Upper lobe of right lung (tissue), 1 donor: ENCODE results near the gene HEBP1. TPM values are rescaled to one million over a fixed set of nuclear protein-coding genes. Genes with fewer than 3 reads are reported as not detected.

ENCODE experiments used
- ATAC-seq: fragments of 200-7000 bp; cut with Tn5 transposase; one replicate; pipeline ENCODE4 v1.9.1; 2020; ENCODE audit warnings: mild to moderate bottlenecking, moderate library complexity
- DNase-seq: peaks from one replicate; pipeline ENCODE4 v3.0.0-alpha.2; 2020
- H3K27ac ChIP-seq: fragments of 200-600 bp; one replicate; pipeline ENCODE4 v1.8.0; 2022
- H3K27me3 ChIP-seq: fragments of 200-600 bp; one replicate; pipeline ENCODE4 v1.8.0; 2022; ENCODE audit warnings: mild to moderate bottlenecking
- H3K36me3 ChIP-seq: fragments of 200-600 bp; one replicate; pipeline ENCODE4 v1.8.0; 2022
- H3K4me1 ChIP-seq: fragments of 200-600 bp; one replicate; pipeline ENCODE4 v1.8.0; 2022
- H3K4me3 ChIP-seq: fragments of 200-600 bp; one replicate; pipeline ENCODE4 v1.8.0; 2022; ENCODE audit warnings: mild to moderate bottlenecking
- H3K9me3 ChIP-seq: fragments of 200-600 bp; one replicate; pipeline ENCODE4 v1.8.0; 2022
- intact Hi-C: fragments of 100-400 bp; cut with DNase I; formaldehyde crosslinking; loops from one replicate; pipeline ENCODE4 v1.11.0; 2022
- long read RNA-seq: library from polyadenylated mRNA; unstranded; transcript quantifications from one replicate; pipeline ENCODE4 v2.0.0, GENCODE V29; 2021
- total RNA-seq: library from RNA; stranded (reverse); fragmentation: NEBNext Ultra II Directional; extraction: Animal tissue kit (Norgen Biotek cat#: 25700); gene quantifications from one replicate; pipeline ENCODE4 v1.2.1, GENCODE V29; 2021
- TF ChIP-seq, protein P1 (sequence below): fragments of 200-600 bp; IDR thresholded peaks from one replicate; pipeline ENCODE4 v1.8.0; 2022; ENCODE audit warnings: antibody characterized with exemption
- donor health status: DM: no; HTN: yes; CAD: no; lungs with severe emphysema.

The HEBP1 gene, protein sequence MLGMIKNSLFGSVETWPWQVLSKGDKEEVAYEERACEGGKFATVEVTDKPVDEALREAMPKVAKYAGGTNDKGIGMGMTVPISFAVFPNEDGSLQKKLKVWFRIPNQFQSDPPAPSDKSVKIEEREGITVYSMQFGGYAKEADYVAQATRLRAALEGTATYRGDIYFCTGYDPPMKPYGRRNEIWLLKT
- 86.2 TPM for total RNA-seq
- long read RNA-seq, transcript HEBP1-201 (4 exons, 1,173 nt) = major isoform, 101 of 115 reads
- long read RNA-seq, partial matches to known transcripts = 1 of 115 reads
- long read RNA-seq, other reads (novel, unspliced or antisense) = 8 of 115 reads

DNA sequence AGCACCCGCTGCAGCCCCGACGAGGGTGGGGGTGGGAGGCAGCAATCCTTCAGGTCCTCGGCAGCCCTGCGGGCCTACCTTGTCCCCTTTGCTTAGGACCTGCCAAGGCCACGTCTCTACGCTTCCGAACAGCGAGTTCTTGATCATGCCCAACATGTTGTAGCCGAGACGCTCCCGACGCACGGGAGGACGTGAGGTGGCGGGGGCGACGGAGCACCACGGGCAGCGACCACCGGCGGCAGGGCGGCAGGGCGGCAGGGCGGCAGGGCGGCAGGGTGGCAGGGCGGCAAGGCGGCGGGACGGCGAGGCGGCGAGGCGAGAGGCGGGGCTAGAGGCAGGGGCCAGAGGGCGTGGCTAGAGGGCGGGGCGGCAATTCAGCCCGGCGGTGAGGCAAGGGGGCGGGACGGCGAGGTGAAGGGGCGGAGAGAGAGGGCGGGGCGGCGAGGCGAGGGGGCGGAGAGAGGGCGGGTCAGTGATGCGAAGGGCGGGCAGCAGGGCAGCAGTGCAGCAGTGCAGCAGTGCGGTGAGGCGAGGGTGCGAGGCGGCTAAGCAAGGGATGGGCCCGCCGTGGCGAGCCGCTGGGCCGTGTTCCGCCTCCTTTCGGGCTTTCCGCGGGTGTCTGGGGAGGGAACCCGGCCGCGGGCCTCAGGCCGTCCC is at the start of gene HEBP1:
HEBP1 (minus strand) TSS at position 307 of the 657 bp plus-strand sequence; CDS start at position 156, 151 bp downstream.
- DNase-seq (peak; percentile 98), ATAC-seq (peak; percentile 97)
- Histone ChIP-seq H3K36me3 (no peaks in the 10 kb centered on the region), H3K4me3 (peak within 1 kb of the TSS; percentile 93), H3K9me3 (no peaks in the 10 kb centered on the region), H3K4me1 (peaks cover 32% of the 10 kb centered on the region), H3K27ac (peak within 1 kb of the TSS; percentile 93), H3K27me3 (no peaks in the 10 kb centered on the region)
- TF ChIP-seq, protein P1, sequence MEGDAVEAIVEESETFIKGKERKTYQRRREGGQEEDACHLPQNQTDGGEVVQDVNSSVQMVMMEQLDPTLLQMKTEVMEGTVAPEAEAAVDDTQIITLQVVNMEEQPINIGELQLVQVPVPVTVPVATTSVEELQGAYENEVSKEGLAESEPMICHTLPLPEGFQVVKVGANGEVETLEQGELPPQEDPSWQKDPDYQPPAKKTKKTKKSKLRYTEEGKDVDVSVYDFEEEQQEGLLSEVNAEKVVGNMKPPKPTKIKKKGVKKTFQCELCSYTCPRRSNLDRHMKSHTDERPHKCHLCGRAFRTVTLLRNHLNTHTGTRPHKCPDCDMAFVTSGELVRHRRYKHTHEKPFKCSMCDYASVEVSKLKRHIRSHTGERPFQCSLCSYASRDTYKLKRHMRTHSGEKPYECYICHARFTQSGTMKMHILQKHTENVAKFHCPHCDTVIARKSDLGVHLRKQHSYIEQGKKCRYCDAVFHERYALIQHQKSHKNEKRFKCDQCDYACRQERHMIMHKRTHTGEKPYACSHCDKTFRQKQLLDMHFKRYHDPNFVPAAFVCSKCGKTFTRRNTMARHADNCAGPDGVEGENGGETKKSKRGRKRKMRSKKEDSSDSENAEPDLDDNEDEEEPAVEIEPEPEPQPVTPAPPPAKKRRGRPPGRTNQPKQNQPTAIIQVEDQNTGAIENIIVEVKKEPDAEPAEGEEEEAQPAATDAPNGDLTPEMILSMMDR = no peak
- intact Hi-C loops = loop anchor here (10.0 kb wide), 1 partner anchor 235 kb away; no protein-coding TSS in a partner anchor

DNA sequence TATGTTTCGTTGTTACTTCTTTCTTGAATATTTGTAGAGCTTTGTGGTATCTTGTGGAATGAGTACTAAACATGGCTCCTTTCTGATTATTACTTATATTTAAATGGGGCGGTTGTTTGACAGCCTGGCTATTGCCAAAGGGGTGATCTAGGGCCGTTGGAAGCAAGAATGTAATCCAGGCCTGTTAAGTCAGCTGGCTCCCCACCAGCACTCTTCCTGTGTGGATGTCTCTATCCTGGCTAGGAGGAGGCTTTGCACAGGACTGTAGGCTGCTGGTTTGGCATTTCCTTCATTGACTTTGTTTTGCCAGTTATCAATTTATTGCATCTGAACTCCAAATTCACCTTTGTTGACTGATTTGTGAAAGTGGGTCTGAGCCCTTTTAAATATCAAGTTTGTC is 49.8 kb upstream of the HEBP1 start:
- Histone ChIP-seq H3K9me3 (no peaks in the 10 kb centered on the region), H3K4me1 (no peaks in the 10 kb centered on the region), H3K27me3 (no peaks in the 10 kb centered on the region), H3K4me3 (no peak overlapping the region), H3K36me3 (no peaks in the 10 kb centered on the region), H3K27ac (no peak overlapping the region)
- TF ChIP-seq, protein P1 = no peak
- ATAC-seq (no peak), DNase-seq (no peak)
- intact Hi-C loops = no loop called here

DNA sequence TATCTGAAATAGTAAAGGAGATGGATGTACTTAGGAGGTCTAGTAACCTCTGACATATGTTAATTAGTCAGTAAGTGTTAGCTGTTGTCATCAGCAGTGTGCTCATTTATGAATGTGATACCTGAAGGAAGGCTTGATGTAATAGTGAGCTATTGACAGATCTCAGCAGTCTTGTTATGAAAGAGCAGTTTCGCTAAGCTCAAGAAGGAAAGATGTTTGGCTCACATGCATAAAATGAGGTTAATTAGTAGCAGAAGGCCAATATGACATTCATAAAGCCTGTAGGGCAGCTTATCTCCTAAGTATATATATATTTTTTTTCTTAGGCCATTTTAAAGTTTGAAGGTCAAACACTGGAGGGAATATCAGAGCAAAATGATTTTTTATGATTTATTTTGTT is 46.9 kb upstream of the HEBP1 start:
- intact Hi-C loops = no loop called here
- ATAC-seq = no peak
- Histone ChIP-seq H3K4me1 (peaks cover 5% of the 10 kb centered on the region), H3K9me3 (no peaks in the 10 kb centered on the region), H3K36me3 (no peaks in the 10 kb centered on the region), H3K27ac (no peak overlapping the region), H3K27me3 (no peaks in the 10 kb centered on the region), H3K4me3 (no peak overlapping the region)
- no peak for DNase-seq
- TF ChIP-seq, protein P1 = no peak

DNA sequence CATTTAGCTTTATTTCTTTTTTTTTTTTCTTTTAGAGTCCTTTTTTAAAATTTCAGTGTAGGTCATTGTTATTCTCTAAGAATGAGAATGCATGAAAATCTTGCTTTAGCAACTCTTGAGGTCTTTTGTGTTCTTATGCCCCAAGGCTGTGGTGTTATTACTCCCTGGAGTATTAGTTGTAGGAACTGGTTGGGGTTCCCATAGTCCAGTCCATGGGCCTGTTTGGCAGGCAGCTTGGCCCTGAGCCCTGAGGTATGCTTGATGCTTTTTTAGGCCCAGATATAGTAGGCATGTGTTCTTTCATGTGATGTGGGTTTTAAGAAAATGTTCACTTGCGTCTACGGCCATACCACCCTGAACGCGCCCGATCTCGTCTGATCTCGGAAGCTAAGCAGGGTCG is 45.8 kb upstream of the HEBP1 start:
- TF ChIP-seq, protein P1 = no peak
- no peaks in the 10 kb centered on the region for H3K9me3 ChIP-seq
- peaks cover 5% of the 10 kb centered on the region for H3K4me1 ChIP-seq
- no peaks in the 10 kb centered on the region for H3K27me3 ChIP-seq
- H3K4me3 ChIP-seq = no peak overlapping the region
- DNase-seq (no peak), ATAC-seq (no peak)
- H3K27ac ChIP-seq = no peak overlapping the region
- intact Hi-C loops = no loop called here
- no peaks in the 10 kb centered on the region for H3K36me3 ChIP-seq

DNA sequence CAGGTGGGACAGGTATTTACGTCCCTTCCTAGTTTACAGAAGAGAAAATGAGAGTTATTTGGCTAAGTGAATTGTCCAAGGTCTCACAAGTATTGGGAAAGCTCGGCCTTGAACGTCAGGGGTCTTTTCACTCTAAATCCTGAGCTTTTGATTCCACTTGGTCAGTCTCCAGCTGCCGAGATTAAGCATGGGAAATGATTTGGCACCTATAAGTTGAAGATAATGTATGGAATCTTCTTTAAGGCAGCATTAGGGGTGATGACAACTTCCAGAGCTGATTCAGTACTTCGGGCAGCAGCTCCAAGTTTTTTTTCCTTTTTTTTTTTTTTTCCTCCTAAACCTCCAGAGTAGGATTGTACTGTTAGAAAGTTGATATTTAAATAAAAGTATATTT is 44.8 kb upstream of the HEBP1 start:
- intact Hi-C loops = no loop called here
- H3K27me3 ChIP-seq = no peaks in the 10 kb centered on the region
- peaks cover 5% of the 10 kb centered on the region for H3K4me1 ChIP-seq
- no peak overlapping the region for H3K27ac ChIP-seq
- ATAC-seq (no peak), DNase-seq (no peak)
- TF ChIP-seq, protein P1 = no peak
- H3K9me3 ChIP-seq = no peaks in the 10 kb centered on the region
- no peaks in the 10 kb centered on the region for H3K36me3 ChIP-seq
- peak overlapping the region; percentile 100 for H3K4me3 ChIP-seq
